DMS114 treated with DMSO at 0.1 percent for 48 hours (cell line): ENCODE data around the gene EDAR.

Experiments
- DNase-seq: peaks from one replicate; lab custom pipeline; 2025; ENCODE audit not compliant: unreplicated experiment; lab: John Stamatoyannopoulos, UW

Gene EDAR

DNA sequence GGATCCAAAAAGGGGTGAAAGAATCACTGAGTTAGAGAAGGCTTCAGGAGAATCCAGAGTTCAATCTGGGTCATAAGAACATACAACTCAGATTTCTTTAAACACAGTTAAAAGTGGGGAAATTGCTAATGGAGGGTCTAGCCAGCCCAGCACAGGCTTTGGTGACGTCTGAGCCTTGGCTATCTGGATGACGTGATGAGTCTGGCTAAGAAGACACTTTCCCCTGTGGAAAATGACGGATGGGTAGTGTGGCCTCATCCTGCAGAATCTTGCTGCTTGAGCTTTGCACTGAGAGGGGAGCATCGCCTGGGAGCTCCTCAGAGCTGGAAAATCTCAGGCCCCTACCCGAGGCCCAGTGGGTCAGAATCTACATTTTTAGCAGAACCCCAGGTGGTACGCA lies 19.2 kb downstream of the EDAR start:
- DNase-seq, result no peak

GRCh38 chr2:108968619-108969018 lies 20.4 kb downstream of the EDAR start:
- DNase-seq, result no peak

DNA sequence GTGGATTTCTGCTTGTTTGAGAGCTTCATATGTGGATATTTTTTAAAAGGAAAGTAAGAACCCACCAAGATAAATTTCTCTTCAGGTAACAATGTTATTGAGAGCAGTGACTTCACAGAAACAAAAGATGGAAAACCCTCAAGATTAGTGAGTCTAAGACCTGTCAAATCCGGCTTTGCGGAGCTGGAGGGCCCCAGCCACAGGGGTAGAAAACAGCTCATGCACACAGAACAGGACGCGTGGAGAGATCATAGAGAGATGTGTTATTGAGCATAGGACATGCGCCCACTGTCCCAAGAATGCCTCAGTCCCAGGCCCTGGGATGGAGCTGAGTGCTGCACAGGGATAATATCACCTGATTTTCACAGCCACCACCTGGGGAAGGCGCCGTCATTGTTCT lies 21.3 kb downstream of the EDAR start:
- no peak for DNase-seq

- no peak for DNase-seq
Observed at GRCh38 chr2:108965540-108966289, 23.3 kb downstream of the EDAR start.

- no peak for DNase-seq
Observed at GRCh38 chr2:108963057-108963456, 26.0 kb downstream of the EDAR start.

DNA sequence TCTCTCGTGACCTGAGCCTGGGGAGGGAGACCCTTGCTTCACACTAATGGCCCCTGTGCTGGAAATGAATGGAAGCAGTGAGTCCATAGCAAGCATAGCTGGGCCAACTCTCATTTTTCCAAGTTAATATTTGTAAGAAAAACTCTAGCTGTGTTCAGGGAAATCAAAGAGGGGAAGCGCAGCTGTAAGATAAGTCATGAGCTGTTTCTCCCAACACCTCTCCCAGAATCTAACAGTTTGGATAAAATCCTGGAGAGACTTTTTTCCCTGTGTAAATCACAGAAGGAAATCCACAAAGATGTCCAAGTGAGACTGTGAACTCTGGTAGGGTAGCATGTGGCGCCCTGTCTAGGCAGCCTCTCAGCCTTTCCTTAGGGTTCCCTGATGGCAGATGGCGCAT lies 27.2 kb downstream of the EDAR start:
- DNase-seq, result no peak

DNA sequence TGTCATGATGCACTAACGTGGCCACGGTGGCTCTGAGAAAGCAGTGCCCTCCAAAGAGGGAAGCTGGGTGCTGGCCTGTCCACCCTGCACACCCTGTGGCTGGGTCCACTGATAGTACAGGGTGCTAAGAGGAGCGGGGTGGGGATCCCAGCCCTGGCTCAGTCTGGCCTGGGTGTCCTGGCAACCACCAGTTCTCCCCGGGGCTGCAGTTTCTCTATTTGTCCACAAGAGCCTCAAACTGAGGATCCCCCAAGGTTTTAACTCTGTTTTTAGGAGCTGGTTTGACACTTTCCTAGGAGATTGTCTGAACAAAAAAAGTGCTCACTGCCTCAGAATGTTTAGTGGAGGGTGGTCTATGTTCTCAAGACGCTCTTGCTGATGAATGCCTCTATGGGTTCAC lies 29.0 kb downstream of the EDAR start:
- DNase-seq, result no peak

GRCh38 chr2:108959401-108959800 lies 29.6 kb downstream of the EDAR start:
- DNase-seq, result no peak

DNA sequence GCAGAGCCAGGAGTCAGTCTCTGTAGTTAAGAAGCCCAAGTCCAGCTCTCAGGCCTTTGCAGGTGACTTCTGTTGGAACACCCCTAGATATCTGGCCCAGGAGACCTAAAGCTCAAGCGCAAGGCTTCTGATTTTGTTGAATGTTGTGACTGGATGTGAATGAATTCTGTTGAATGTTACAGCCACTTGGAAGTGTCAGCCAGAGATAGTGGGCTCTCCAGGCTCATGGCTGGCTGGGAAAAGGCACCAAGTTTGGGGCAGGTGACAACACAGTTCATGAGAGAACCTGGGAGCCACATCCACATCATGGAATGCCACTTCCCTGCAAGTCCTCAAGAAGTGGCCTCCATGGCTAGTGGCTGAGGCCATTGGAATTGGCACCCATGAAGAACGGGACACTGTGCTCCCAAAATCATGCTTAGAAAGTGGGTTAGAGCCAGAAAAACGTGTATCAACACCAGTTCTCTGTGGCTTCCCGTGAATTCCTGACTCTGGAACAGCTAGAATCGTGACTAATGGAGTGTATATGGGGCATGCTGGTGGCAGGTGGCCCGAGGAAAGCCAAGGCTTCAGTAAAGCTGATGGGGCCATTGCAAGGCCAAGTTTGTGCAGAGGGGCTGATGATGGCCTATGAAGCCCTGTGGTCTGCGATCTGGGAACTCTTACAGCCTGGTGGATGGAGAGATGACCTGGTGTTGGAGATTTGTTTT lies 30.2 kb downstream of the EDAR start:
- DNase-seq, result no peak

DNA sequence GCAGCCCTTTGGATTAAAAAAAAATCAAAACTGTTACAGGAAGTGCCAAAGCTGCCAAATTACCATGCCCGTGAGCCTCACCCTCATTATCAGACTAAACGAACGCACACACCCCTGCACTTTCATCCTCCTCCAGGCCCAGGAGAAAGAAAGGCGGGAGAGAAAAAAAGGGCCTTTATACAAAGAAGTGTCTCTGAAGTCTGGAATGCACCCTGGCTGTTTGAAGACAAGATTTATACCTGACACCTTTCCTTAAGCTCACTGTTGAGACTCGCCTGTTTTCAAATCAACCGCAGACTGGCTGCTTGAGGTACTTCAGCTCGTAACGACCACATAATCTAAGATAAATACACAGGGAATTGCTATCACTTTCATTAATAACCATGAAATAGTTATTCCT lies 31.0 kb downstream of the EDAR start:
- no peak for DNase-seq

- DNase-seq, result no peak
Observed at GRCh38 chr2:108956375-108956774, 32.6 kb downstream of the EDAR start.

- DNase-seq, result no peak
Observed at GRCh38 chr2:108950369-108951135, 38.5 kb downstream of the EDAR start.

DNA sequence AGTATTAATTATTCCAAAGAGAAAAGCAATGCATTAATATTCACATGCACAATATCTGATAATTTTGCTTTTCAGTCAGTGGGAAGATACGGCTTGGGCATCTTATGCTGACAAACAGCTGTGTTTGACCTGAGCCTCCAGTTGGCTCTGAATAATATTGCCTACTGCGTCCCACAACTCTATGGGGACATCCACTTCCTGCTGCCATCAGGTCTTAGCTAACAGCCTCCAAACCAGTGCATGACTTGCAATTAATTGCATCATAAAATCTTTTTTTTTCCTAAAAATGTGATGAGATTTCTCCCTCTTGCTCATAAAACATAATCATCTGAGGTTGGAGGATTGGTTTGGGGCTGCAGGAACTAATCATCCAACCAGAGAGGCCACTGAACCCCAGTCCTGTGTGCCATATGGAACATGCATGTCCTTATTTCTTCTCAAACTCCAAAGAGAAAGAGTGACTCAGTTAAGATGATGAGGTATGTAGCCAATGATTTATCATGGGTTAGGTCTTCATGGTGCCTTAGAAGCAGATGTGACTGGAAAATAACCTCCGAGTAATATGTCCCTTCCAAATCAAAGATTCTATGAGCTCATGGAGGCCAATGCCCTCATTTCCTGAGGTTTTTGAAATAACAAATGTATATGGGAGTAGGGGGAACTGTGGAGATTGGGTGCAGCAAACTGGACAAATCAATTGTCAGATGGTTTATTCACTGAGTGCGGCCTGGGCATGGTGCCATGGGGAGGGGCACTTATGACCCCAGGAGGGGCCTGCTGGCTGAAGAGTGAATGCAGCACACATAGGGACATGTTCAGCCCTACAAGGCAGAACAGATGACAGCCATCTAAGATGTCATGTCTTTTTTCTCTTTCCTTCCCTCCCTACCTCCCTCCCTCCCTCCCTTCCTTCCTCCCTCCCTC lies 39.4 kb downstream of the EDAR start:
- DNase-seq, result no peak

DNA sequence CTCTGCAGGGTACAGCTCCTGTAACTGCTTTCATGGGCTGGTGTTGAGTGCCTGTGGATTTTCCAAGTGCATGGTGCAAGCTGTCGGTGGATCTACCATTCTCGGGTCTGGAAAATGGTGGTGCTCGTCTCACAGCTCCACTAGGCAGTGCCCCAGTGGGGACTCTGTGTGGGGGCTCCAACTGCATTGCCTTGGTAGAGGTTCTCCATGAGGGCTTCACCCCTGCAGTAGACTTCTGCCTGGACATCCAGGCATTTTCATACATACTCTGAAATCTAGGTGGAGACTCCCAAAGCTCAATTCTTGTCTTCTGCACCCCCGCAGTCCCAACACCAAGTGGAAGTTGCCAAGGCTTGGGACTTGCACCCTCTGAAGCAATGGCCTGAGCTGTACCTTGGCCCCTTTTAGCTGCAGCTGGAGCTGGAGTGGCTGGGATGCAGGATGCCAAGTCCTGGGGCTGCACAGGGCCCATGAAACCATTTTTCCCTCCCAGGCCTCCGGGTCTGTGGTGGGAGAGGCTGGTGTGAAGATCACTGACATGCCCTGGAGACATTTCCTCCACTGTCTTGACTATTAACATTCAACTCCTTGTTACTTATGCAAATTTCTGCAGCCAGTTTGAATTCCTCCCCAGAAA lies 41.6 kb downstream of the EDAR start:
- DNase-seq, result no peak

DNA sequence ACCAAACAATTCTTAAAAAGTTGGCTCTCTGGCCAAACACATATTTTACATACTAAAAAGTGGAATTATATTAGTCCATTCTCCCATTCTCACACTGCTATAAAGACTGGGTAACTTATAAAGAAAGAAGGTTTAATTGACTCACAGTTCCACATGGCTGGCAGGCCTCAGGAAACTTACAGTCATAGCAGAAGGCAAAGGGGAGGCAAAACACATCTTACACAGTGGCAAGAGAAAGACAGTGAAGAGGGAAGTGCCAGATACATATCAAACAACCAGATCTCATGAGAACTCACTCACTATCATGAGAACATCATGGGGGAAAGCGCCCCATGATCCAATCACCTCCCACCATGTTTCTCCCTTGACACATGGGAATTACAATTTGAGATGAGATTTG lies 42.6 kb downstream of the EDAR start:
- no peak for DNase-seq

DNA sequence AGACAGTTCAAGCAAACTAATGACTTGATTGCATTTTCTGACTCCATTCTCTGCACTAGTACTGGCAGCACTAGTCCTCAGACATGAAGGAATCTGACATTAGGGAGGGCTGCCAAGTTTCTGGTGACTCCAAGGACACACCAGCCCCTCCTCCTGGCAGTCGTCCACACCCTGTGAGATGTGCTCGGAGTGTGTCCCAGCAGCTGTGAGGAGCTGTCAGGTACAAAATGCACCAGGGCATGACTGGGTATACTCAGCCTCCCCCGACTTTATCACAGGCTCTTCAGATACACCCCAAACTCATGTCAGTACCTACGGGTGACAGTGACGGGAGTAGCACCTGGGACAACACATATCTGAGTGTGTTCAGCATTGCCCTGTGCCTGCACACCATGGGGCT lies 43.1 kb downstream of the EDAR start:
- DNase-seq, result no peak

- DNase-seq, result no peak
Observed at GRCh38 chr2:108944601-108945331, 44.3 kb downstream of the EDAR start.

- DNase-seq, result no peak
Observed at GRCh38 chr2:108943751-108944150, 45.3 kb downstream of the EDAR start.

DNA sequence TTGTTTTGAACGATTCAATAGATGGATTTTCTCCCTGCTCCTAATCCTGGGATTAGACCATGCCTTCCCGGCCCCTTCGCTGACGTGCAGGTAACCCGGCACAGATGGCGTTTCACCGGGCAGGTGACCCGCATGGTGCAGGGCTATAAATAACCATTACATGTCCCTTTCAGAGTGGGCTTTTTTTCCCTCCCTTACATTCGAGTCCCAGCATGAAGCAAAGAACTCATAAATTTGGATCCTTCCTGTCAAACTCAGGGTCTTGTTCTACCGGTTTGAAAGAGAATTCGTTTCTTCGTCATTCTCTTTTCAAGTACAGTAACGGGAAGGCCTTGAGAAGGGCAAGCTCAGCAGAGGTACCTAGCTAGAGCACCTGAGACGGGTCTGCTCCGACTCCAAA lies 46.1 kb downstream of the EDAR start:
- DNase-seq, result no peak
